Brain microvascular endothelial cell (primary cell): ENCODE results near the gene PLCD4.

Source experiments
- DNase-seq: peaks from one replicate; pipeline ENCODE4 v3.0.0-alpha.2; 2020
- H3K27ac ChIP-seq: fragments of 250-450 bp; sonication (Bioruptor Pico); 2 replicates; pipeline ENCODE4 v1.5.1; 2020; ENCODE audit warnings: mild to moderate bottlenecking, moderate library complexity
- H3K27me3 ChIP-seq: fragments of 250-450 bp; sonication (Bioruptor Pico); replicated peaks from 2 replicates; pipeline ENCODE4 v1.5.1; 2020; ENCODE audit warnings: mild to moderate bottlenecking
- H3K36me3 ChIP-seq: fragments of 250-450 bp; sonication (Bioruptor Pico); replicated peaks from 2 replicates; pipeline ENCODE4 v1.5.1; 2020; ENCODE audit warnings: mild to moderate bottlenecking
- H3K4me3 ChIP-seq: 2 replicates; pipeline ENCODE4 v1.5.1; 2011; ENCODE audit warnings: low read depth, mild to moderate bottlenecking, control low read depth, low read length, moderate library complexity
- in situ Hi-C: cut with HindIII; loops from 2 replicates; pipeline ENCODE4 v1.10.0; 2017; ENCODE audit warnings: low sequenced_read_pairs, low pct_ligation_motif_present
- TF ChIP-seq, protein P1 (sequence below): IDR thresholded peaks from 2 replicates; pipeline ENCODE4 v1.5.1; 2011; ENCODE audit warnings: low read depth, mild to moderate bottlenecking, moderate library complexity, low read length, control low read depth, inconsistent platforms; ENCODE audit errors: missing control alignments

PLCD4 gene

DNA sequence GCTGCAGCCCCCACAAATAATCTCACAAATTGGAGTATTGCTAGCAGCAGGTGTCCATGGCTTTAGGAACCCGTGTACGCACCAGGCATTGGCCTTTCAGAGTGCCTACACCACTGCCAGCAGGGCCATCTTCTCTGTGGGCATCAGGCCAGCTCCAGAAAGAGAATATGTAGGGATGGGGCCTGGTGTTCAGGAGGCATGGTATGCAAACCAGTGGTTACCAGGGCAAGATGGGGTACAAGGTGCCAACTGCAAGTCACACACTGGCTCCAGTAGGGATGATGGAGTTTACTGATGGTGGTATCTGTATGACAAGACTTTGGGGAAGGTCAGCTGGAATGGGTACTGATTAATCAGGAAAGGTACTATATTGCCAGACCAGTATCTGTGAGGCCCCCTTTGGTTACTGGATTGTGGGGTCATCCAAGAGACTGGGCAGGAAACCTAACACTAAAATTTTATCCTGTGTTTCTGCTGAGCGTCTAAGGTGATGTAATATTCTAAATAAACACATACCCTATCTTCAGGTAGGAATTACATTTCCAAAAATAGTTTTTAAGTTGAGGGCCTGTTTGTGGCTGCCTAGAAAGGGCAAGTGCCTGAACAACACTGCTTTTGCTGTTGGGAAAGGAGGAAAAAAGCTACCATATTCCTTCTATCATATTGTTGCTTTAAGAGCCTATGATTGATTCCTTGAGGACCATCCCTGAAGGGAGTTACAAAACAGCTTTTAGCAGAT lies 30.0 kb upstream of the PLCD4 start:
- Histone ChIP-seq H3K36me3 (peaks cover 11% of the 10 kb centered on the region), H3K27me3 (no peaks in the 10 kb centered on the region), H3K27ac (no peak overlapping the region), H3K4me3 (no peak overlapping the region)
- no peak for DNase-seq
- in situ Hi-C loops = no loop called here
- TF ChIP-seq, protein P1, sequence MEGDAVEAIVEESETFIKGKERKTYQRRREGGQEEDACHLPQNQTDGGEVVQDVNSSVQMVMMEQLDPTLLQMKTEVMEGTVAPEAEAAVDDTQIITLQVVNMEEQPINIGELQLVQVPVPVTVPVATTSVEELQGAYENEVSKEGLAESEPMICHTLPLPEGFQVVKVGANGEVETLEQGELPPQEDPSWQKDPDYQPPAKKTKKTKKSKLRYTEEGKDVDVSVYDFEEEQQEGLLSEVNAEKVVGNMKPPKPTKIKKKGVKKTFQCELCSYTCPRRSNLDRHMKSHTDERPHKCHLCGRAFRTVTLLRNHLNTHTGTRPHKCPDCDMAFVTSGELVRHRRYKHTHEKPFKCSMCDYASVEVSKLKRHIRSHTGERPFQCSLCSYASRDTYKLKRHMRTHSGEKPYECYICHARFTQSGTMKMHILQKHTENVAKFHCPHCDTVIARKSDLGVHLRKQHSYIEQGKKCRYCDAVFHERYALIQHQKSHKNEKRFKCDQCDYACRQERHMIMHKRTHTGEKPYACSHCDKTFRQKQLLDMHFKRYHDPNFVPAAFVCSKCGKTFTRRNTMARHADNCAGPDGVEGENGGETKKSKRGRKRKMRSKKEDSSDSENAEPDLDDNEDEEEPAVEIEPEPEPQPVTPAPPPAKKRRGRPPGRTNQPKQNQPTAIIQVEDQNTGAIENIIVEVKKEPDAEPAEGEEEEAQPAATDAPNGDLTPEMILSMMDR = no peak

DNA sequence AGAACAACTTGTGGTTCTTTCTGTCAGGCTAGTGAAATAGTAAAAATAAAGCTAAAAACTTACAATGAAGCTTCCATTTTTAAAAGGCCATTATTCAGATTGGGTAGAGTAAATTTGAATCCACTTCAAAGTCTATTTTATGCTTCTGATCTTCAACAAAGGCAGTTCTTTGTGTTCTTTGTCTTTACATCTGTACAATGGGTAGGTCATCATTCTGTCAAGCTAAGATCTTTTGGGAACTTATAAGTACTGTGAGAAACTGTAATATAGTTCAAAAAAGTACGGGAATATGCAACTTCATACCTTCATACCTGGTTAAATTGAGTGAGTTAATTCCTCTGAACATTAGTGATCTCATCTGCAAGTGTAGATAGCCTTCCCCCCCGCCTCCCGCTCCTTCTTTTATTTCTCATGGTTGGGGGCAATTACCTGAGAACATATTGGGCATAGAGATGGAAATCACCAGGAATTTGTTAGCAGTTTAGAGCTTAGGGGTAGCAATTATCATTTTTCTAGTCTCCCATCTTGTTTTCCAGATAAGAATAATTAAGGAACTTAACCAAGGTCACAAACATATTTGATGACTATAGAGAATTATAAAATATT lies 29.3 kb upstream of the PLCD4 start:
- H3K4me3 ChIP-seq = no peak overlapping the region
- no peaks in the 10 kb centered on the region for H3K27me3 ChIP-seq
- H3K27ac ChIP-seq = no peak overlapping the region
- TF ChIP-seq, protein P1 = no peak
- in situ Hi-C loops = no loop called here
- peaks cover 9% of the 10 kb centered on the region for H3K36me3 ChIP-seq
- DNase-seq = no peak

DNA sequence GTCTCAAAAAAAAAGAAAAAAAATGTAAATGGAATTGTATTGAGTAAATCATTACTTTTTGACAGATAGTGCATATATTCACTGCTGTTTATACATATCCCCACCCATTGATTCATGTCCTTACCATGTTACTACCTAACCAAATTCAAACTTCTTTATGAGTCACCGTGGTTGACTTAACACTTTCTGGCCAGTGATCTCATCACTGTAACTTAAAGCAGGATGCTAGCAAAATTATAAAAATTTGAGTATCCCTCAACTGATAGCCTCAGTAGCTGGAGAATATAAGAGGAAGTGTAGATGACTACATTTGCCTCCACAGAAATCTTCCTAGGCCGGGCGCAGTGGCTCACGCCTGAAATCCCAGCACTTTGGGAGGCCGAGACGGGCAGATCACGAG lies 25.6 kb upstream of the PLCD4 start:
- TF ChIP-seq, protein P1 = no peak
- H3K27ac ChIP-seq = peak overlapping the region; percentile 36
- no peaks in the 10 kb centered on the region for H3K27me3 ChIP-seq
- in situ Hi-C loops = no loop called here
- DNase-seq = peak; percentile 63
- peaks cover 14% of the 10 kb centered on the region for H3K36me3 ChIP-seq
- no peak overlapping the region for H3K4me3 ChIP-seq

DNA sequence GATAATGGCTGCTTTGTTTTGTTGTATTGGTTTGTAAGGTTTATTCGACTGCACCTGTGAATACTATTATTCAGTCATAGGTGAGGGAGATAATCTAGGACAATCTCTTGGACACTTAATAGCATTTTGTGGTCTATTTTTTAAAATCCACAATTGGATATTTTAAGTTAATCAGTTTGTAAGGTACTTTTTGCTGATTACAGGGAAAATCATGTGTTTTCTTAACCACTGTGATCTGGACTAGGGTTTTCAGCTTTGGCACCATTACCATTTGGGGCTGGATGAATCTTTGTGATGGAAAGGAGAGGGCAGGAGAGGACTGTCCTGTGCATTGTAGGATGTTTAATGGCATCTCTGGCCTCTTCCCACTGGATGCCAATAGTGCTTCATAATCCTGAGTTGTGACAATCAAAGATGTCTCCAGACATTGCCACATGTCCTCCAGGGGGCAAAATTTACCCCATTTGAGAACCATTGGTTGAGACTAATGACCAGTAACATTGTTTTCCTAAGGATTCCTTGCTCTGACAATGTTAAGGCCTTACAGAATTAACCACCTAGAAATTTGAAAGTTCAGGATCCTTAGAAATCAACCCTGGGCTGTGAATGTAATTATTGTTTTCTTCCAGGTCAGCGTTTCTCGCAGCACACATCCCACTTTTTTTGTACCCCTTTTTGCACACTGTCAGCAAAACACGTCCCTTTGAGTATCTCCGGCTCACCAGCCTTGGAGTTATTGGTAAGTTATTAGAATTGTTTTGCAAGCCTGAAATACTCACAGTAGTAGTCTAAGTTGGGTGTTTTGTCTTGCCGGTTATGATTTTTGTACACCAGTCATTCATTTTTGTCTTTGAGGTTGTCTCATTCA lies 23.5 kb upstream of the PLCD4 start:
- H3K27me3 ChIP-seq = no peaks in the 10 kb centered on the region
- H3K4me3 ChIP-seq = no peak overlapping the region
- no peak for DNase-seq
- TF ChIP-seq, protein P1 = peak; percentile 8
- in situ Hi-C loops = no loop called here
- H3K27ac ChIP-seq = no peak overlapping the region
- peaks cover 22% of the 10 kb centered on the region for H3K36me3 ChIP-seq

DNA sequence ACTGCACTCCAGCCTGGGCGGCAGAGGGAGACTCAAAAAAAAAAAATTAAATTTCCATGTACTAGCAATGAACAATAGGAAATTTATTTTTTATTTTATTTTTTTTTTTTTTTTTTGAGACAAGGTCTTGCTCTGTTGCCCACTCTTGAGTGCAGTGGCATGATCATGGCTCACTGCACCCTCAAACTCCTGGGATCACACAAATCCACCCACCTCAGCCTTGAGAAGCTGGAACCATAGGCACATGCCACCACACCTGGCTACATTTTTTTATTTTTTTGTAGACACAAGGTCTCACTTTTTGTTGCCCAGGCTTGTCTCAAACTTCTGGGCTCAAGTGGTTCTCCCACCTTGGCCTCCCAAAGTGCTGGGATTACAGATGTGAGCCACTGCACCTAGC lies 22.2 kb upstream of the PLCD4 start:
- TF ChIP-seq, protein P1 = no peak
- no peak overlapping the region for H3K4me3 ChIP-seq
- no peak for DNase-seq
- no peaks in the 10 kb centered on the region for H3K27me3 ChIP-seq
- no peak overlapping the region for H3K27ac ChIP-seq
- H3K36me3 ChIP-seq = peaks cover 34% of the 10 kb centered on the region
- in situ Hi-C loops = no loop called here
